ENCODE data around the gene SLC9A5. TPM values are rescaled to one million over a fixed set of nuclear protein-coding genes. Genes with fewer than 3 reads are reported as not detected.

Gene SLC9A5
- total RNA-seq, 1 experiment from 2014 or later = 0.03 TPM

- DNase-seq = no peak
- Histone ChIP-seq H3K36me3 (no peaks in the 10 kb centered on the region), H3K27me3 (no peaks in the 10 kb centered on the region), H3K4me3 (no peak overlapping the region), H3K9me3 (no peaks in the 10 kb centered on the region)
These were observed 38.5 kb upstream of the SLC9A5 start for GRCh38 chr16:67210069-67210937.

DNA sequence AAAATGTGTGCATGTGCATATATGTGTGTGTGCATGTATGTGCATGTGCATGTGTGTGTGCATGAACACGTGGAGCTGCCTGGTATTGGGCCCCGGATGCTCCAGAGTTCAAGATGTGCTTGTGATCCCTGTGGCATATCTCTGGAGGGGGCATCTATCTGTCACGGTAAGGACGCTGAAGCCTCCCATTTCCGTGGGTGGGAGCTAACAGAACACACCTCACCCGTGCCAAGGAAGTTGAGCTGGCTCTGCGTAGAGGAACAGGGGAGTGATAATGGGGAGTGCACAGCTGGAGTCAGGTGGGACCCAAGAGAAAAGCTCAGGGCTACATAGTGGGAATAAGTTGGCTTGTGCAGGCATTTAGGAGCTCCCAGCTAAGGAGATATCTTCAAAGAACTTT is 37.1 kb upstream of the SLC9A5 start:
- no peak for DNase-seq

DNA sequence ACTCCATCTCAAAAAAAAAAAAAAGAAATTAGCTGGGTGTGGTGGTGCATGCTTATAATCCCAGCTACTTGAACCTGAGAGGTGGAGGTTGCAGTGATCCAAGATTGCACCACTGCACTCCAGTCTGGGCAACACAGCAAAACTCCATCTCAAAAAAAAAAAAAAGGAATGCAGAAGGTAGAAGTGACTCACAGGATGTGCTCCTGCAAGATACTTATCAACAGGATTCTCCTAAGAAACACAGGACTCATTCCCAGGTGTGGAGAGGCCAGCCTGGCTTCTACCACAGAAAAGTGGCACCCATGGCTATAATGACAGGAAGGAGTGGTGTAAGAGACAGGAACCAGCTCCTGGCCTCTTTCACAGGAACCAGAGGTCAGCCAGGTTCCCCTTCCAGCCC is 36.0 kb upstream of the SLC9A5 start:
- no peak overlapping the region for H3K4me3 ChIP-seq
- no peak for DNase-seq
- H3K36me3 ChIP-seq = no peaks in the 10 kb centered on the region
- no peaks in the 10 kb centered on the region for H3K9me3 ChIP-seq
- no peaks in the 10 kb centered on the region for H3K27me3 ChIP-seq

More for the DNA sequence above, 37.1 kb upstream of the SLC9A5 start:
- no peak overlapping the region for H3K4me3 ChIP-seq
- no peaks in the 10 kb centered on the region for H3K27me3 ChIP-seq
- no peaks in the 10 kb centered on the region for H3K9me3 ChIP-seq
- no peaks in the 10 kb centered on the region for H3K36me3 ChIP-seq

DNA sequence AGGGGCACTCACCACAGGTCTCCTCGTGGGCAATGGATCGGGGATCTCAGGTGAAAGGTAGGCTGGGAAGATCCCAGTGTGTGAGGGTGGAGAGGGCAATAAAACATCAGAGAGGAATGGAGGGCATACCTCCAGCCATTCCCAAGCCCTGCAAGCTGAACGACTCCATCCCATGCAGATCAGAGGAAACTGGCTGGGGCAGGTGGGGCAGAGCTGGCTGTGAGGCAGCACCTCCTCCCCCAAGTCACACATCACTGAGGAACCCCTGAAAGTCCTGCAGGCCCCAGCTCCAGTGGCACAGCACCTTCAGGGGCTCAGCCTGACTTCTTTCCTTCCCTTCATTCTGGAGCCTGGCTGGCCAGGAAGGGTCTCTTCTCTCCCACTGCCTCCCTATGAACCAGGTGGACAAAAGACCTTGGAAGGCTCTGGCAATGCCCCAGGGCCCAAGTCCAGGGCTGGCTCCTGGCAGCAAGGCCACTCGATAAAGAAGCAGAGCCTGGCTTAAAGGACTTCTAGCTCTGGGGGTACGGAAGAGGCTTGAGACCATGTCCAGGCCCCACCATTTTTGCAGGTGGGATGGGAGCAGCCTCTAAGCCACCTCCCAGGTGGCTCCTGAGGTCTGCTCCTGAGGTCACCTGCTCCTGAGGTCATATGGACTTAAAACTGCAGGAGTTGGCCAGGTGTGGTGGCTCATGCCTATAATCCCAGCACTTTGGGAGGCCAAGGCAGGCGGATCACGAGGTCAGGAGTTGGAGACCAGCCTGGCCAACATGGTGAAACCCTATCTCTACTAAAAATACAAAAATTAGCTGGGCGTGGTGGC is 35.4 kb upstream of the SLC9A5 start:
- Histone ChIP-seq H3K27me3 (no peaks in the 10 kb centered on the region), H3K9me3 (no peaks in the 10 kb centered on the region), H3K36me3 (no peaks in the 10 kb centered on the region), H3K4me3 (no peak overlapping the region)
- DNase-seq = no peak

- Histone ChIP-seq H3K4me3 (no peak overlapping the region), H3K27me3 (no peaks in the 10 kb centered on the region), H3K9me3 (no peaks in the 10 kb centered on the region), H3K36me3 (no peaks in the 10 kb centered on the region)
- no peak for DNase-seq
These were observed 33.1 kb upstream of the SLC9A5 start for GRCh38 chr16:67215706-67216105.

GRCh38 chr16:67216612-67217490 is 31.9 kb upstream of the SLC9A5 start:
- Histone ChIP-seq H3K36me3 (no peaks in the 10 kb centered on the region), H3K27me3 (no peaks in the 10 kb centered on the region), H3K9me3 (no peaks in the 10 kb centered on the region), H3K4me3 (no peak overlapping the region)
- no peak for DNase-seq

DNA sequence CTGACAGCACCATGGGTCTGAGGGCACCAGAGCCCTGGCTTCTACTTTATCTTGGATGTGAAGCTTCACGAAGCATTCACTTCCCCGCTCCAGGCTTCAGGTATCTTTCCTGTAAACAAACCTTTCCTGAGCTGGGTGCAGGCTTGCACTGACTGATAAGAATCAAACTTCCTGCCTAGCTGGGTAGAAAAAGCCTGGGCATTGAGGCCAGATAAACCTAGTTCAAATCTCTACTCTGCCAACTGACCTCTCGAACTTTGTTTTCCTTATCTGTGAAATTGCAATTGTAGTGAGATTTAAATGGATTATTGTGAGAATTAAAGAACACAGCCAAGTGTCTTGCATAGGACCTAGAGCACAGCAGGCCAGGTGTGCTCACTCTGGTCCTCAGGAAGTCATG is 24.8 kb upstream of the SLC9A5 start:
- H3K36me3 ChIP-seq = peaks cover 7% of the 10 kb centered on the region
- no peak overlapping the region for H3K4me3 ChIP-seq
- DNase-seq = no peak
- H3K27me3 ChIP-seq = no peaks in the 10 kb centered on the region
- H3K9me3 ChIP-seq = no peaks in the 10 kb centered on the region

DNA sequence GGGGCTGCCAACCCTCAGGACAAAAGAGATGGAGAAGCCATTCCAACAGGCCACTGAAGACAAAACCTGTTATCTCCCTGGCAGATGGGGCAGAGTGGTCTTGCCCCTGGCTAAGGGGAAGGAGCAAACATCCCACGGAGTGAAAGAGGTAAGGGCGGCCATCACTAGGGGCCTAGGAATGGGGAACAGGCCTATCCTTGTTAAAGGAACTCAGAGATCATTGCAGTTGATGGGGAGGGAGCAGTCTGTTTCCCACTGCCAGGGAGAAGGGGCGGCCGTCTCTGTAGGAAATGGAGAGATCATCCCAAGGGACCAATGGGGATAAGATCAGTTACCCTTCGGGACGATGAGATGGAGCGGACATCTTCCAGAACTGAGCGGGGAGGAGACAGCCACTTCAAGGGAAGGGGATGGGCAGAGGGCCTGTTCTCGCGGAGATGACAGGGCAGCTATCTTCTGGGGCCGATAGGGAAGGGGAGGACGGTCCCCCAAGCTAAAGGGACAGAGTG is 22.4 kb upstream of the SLC9A5 start:
- no peak for DNase-seq
- Histone ChIP-seq H3K4me3 (peak overlapping the region; percentile 95), H3K36me3 (peaks cover 15% of the 10 kb centered on the region), H3K9me3 (no peaks in the 10 kb centered on the region), H3K27me3 (no peaks in the 10 kb centered on the region)

DNA sequence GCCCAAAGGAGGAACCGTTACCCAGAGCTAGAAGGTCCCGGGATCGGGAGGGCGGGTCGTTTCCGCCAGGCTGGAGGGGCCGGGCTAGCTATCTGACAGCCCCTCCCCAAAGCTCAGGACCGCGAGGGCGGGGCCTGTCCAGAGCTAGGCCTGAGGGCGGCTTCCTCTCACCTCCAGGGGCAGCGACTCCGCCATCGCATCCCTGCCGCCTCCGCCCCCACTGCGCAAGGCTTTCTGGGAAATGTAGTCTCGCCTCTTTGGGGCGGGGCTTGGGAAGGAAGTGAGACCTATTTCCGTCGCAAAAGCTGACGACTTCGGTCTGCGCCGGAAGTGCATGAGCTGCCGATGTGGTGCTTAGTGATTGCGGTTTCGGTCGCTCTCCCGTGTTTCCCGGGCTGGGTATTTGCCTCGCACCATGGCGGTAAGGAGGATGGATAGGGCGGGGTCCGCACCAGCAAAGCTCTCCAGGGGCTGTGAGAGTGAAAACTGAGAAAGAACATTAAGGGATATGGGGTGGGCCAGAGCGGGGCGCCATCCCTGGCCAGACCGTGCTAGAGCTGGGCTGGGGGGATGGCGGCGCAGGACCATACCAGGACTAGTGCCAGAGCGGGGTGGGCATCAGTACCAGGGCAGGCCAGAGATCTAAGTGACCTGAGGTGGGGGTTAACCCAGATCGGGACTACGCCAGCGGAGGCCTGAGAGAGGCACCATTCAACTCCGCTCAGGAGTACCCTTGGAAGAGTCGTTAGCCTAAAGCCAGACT is 21.8 kb upstream of the SLC9A5 start, which contains the start of gene TMEM208:
Gene TMEM208 (plus strand): TSS at position 327 of the 763 bp plus-strand sequence. CDS start 89 bp downstream, at position 416.
- Histone ChIP-seq H3K36me3 (peaks cover 19% of the 10 kb centered on the region), H3K4me3 (peak within 1 kb of the TSS; percentile 95)
- peak; percentile 95 for DNase-seq

DNA sequence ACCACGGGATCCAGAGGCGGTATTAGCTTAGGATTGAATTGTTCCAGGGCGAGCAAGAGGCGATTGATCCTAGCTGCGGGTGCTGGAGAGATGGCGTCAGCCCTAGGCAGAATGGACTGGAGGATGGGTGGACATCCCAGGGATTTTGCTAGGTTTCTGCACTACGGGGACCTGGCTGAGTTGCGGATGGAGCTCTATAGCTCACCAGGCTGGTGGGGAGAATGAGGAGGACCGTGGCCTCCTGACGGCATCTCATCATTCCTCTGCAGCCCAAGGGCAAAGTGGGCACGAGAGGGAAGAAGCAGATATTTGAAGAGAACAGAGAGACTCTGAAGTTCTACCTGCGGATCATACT is 21.2 kb upstream of the SLC9A5 start:
- no peaks in the 10 kb centered on the region for H3K27me3 ChIP-seq
- peak overlapping the region; percentile 95 for H3K4me3 ChIP-seq
- no peak for DNase-seq
- H3K36me3 ChIP-seq = peaks cover 19% of the 10 kb centered on the region
- H3K9me3 ChIP-seq = no peaks in the 10 kb centered on the region

More for the DNA sequence above, 21.8 kb upstream of the SLC9A5 start, which contains the start of gene TMEM208:
- Histone ChIP-seq H3K27me3 (no peaks in the 10 kb centered on the region), H3K9me3 (no peaks in the 10 kb centered on the region)

- peak overlapping the region; percentile 95 for H3K4me3 ChIP-seq
- H3K36me3 ChIP-seq = peaks cover 19% of the 10 kb centered on the region
- no peaks in the 10 kb centered on the region for H3K27me3 ChIP-seq
- no peak for DNase-seq
- no peaks in the 10 kb centered on the region for H3K9me3 ChIP-seq
These were observed 20.6 kb upstream of the SLC9A5 start for GRCh38 chr16:67228034-67228785.

- H3K4me3 ChIP-seq = no peak overlapping the region
- no peaks in the 10 kb centered on the region for H3K9me3 ChIP-seq
- H3K27me3 ChIP-seq = no peaks in the 10 kb centered on the region
- peaks cover 19% of the 10 kb centered on the region for H3K36me3 ChIP-seq
- DNase-seq = no peak
These were observed 19.9 kb upstream of the SLC9A5 start for GRCh38 chr16:67228905-67229304.

DNA sequence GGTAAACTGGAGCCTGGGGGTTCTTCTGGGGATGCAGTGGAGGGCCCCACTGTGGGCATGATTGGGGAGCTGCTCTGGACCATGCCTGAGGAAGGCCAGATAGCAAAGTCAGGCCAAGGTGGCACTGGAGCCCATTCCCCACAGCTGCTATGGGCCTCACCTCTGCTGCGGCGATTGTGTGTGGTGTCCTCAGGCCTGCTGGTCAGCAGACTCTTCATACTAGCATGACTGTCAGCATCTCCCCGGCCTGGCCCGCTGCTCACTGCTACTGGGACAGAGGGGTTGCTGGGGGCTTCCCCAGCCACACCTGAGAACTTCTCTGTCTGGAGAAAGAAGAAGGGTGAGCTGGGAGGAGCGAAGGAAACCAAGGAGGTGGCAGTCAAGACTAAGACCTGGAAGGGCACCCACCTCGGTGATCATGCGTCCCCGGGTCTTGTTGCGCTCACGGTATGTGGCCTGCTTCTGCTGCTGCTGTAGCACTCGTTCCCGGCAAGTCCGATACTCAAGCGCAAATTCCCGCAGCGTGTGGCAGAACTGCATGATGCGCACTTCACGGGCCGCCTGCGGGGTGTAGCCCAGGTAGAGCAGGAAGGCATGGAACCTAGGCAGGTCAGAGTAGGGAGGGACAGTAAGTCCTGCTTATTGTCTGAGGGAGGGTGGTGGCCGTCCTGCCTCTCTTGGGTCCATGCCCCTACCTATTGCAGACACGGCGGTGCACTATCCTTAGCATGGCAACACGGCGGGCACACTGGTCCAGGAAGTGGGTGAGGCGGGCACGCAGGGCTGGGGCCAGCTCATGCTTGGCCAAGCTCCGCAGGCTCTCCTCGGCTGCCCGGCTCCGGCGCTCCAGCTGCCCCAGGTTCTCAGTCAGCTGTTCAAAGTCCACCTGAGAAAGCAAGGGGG is 18.6 kb upstream of the SLC9A5 start:
- Histone ChIP-seq H3K4me3 (no peak overlapping the region), H3K36me3 (peaks cover 19% of the 10 kb centered on the region), H3K27me3 (no peaks in the 10 kb centered on the region), H3K9me3 (no peaks in the 10 kb centered on the region)
- DNase-seq = no peak

Measured in MG63 (cell line).